T-cell (primary cell): ENCODE measurements around the gene ZNF566. TPM values are rescaled to one million over a fixed set of nuclear protein-coding genes. Genes with fewer than 3 reads are reported as not detected.

Source experiments
- ATAC-seq, 4 experiments: fragments of 200-7000 bp in 3 of 4; fragments of 150-1000 bp in 1 of 4; cut with Tn5 transposase; replicated peaks in 1 of 4; 1 replicate in 3 of 4; 2 replicates in 1 of 4; pipeline ENCODE4 v1.10.0; 2021; ENCODE audit warnings: moderate library complexity in 3 of 4, mild to moderate bottlenecking in 2 of 4, moderate number of reproducible peaks in 1 of 4
- CTCF ChIA-PET, 2 donors: fragments of 300-600 bp; sonication (Branson Sonifier 250); formaldehyde crosslinking; loops; one replicate each; lab custom pipeline; 2022; ENCODE audit warnings: antibody characterized with exemption in 2 of 2; lab: Charles Lee
- POLR2A ChIA-PET, 2 donors: fragments of 300-600 bp; sonication (Branson Sonifier 250); formaldehyde crosslinking; loops; one replicate each; lab custom pipeline; 2022; ENCODE audit warnings: antibody characterized with exemption in 2 of 2; lab: Charles Lee
- DNase-seq, 35 experiments: peaks; one replicate each; pipeline versions ENCODE4 v3.0.0 to v3.0.0-alpha.2; 2013 to 2023
- H3K27ac ChIP-seq: one replicate; pipeline ENCODE4 v1.5.1; 2013; ENCODE audit warnings: low read length
- H3K27me3 ChIP-seq, 2 experiments: replicated peaks in 1 of 2; 1 replicate in 1 of 2; 2 replicates in 1 of 2; pipeline versions ENCODE4 v1.6.1 to v1.7.0; 2013; ENCODE audit warnings: low read length in 1 of 2, mixed read lengths in 1 of 2; ENCODE audit not compliant: control insufficient read depth in 2 of 2, insufficient read depth in 2 of 2; ENCODE audit errors: extremely low read depth in 1 of 2
- H3K36me3 ChIP-seq, 2 donors: 1 replicate in 1 of 2; 2 replicates in 1 of 2; pipeline versions ENCODE4 v1.6.1 to v1.7.0; 2013; ENCODE audit warnings: low read length in 1 of 2; ENCODE audit not compliant: control insufficient read depth in 2 of 2, insufficient read depth in 1 of 2; ENCODE audit errors: extremely low read depth in 1 of 2
- H3K4me1 ChIP-seq, 2 experiments: 1 replicate in 1 of 2; 2 replicates in 1 of 2; pipeline versions ENCODE4 v1.6.1 to v1.7.0; 2013; ENCODE audit warnings: low read length in 2 of 2, mixed read lengths in 1 of 2; ENCODE audit not compliant: insufficient read depth in 2 of 2, control insufficient read depth in 1 of 2; ENCODE audit errors: extremely low read depth in 1 of 2
- H3K4me3 ChIP-seq, 2 donors: 1 replicate in 1 of 2; 2 replicates in 1 of 2; pipeline versions ENCODE4 v1.5.1 to v1.7.0; 2013; ENCODE audit warnings: mild to moderate bottlenecking in 2 of 2, low read length in 1 of 2, moderate library complexity in 1 of 2; ENCODE audit not compliant: control insufficient read depth in 1 of 2; ENCODE audit errors: extremely low read depth in 1 of 2
- H3K9me3 ChIP-seq: 2 replicates; pipeline ENCODE4 v1.7.0; 2013
- H3K27ac Mint-ChIP-seq, 2 donors: one replicate each; pipeline ENCODE4 v1.8.0; 2020 to 2021; ENCODE audit warnings: mild to moderate bottlenecking in 2 of 2, mixed read lengths in 2 of 2
- H3K27me3 Mint-ChIP-seq, 2 donors: one replicate each; pipeline ENCODE4 v1.8.0; 2021 to 2022; ENCODE audit warnings: mixed read lengths in 2 of 2
- H3K36me3 Mint-ChIP-seq: one replicate; pipeline ENCODE4 v1.8.0; 2021; ENCODE audit warnings: mixed read lengths
- H3K4me1 Mint-ChIP-seq, 3 donors: one replicate each; pipeline ENCODE4 v1.8.0; 2020 to 2022; ENCODE audit warnings: mixed read lengths in 3 of 3, mild to moderate bottlenecking in 1 of 3
- H3K4me3 Mint-ChIP-seq, 3 donors: one replicate each; pipeline ENCODE4 v1.8.0; 2020 to 2022; ENCODE audit warnings: mild to moderate bottlenecking in 3 of 3, mixed read lengths in 3 of 3, moderate library complexity in 3 of 3
- H3K9me3 Mint-ChIP-seq, 3 donors: one replicate each; pipeline ENCODE4 v1.8.0; 2020 to 2022; ENCODE audit warnings: mixed read lengths in 3 of 3
- WGBS: methylation state at CpG from one replicate; pipeline ENCODE4 v1.1.5; 2013; ENCODE audit warnings: missing lambda C conversion rate; ENCODE audit not compliant: insufficient coverage; 5-methylcytosine and 5-hydroxymethylcytosine counted together
- total RNA-seq, 35 experiments: library from RNA in 6 of 35; stranded (reverse) in 6 of 35; fragments of 120-200 nt in 1 of 35; gene quantifications; one replicate each; pipeline versions ENCODE4 v1.2.1 to v1.2.4 and lab custom pipeline; 2013 to 2026

Gene ZNF566
- total RNA-seq, 5 donors from 2014 or later (not counting 1 experiment from before 2014, with no cell fraction given), result 13.2 to 23.1 (median 18.9) TPM

- H3K4me1 Mint-ChIP-seq, result peaks cover 26 to 28% (median 28%) of the 10 kb centered on the region in 3 donors
- H3K36me3 Mint-ChIP-seq, result peaks cover 50% of the 10 kb centered on the region
These were observed 37.2 kb upstream of the ZNF566 start for GRCh38 chr19:36526581-36526980.

GRCh38 chr19:36524617-36525016 is 35.3 kb upstream of the ZNF566 start:
- no peaks in the 10 kb centered on the region for H3K27me3 Mint-ChIP-seq

More at GRCh38 chr19:36526581-36526980, 37.2 kb upstream of the ZNF566 start:
- ChIA-PET CTCF (no interaction called here), POLR2A (no interaction called here)
- Histone ChIP-seq H3K4me3 (no peak overlapping the region), H3K9me3 (peaks cover 5% of the 10 kb centered on the region), H3K36me3 (peaks cover 5 to 13% of the 10 kb centered on the region in 2 donors), H3K27ac (no peak overlapping the region), H3K4me1 (peaks cover 12 to 21% of the 10 kb centered on the region in 2 experiments), H3K27me3 (no peaks in the 10 kb centered on the region)
- Mint-ChIP-seq H3K9me3 (peaks cover 13 to 37% (median 21%) of the 10 kb centered on the region in 3 donors), H3K4me3 (peak overlapping the region; percentile 62 to 98 (median 97)), H3K27ac (no peak overlapping the region), H3K27me3 (no peaks in the 10 kb centered on the region)
- DNase-seq (no peak), ATAC-seq (no peak)
- no CpG with 5 or more reads among the region's 5 CpGs for WGBS

DNA sequence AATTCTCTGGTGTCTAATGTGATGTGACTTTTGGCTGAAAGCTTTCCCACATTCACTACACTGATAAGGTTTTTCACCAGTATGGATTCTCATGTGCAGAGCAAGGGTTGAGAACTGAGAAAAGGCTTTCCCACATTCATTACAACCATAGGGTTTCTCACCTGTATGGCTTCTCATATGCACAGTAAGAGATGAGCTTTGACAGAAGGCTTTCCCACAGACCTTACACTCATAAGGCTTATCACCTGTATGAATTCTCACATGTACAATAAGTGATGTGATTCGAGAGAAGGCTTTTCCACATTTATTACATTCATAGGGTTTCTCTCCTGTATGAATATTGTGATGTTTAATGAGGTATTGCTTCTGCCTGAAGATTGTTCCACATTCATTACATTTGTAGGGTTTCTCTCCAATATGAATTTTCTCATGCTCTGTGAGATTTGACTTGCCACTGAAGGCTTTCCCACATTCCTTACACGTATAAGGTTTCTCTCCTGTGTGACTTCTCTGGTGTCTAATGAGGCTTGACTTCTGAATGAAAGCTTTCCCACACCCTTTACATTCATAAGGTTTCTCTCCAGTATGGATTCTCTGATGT is 24.8 kb upstream of the ZNF566 start:
- peaks cover 14 to 35% of the 10 kb centered on the region in 2 donors for H3K36me3 ChIP-seq
- ChIA-PET POLR2A (no interaction called here), CTCF (no interaction called here)
- H3K4me1 ChIP-seq, result no peaks in the 10 kb centered on the region
- Mint-ChIP-seq H3K4me1 (peaks cover 0 to 4% (median 0%) of the 10 kb centered on the region in 3 donors), H3K36me3 (peaks cover 64% of the 10 kb centered on the region), H3K27ac (no peak overlapping the region), H3K9me3 (peaks cover 10 to 58% (median 39%) of the 10 kb centered on the region in 3 donors), H3K4me3 (no peak overlapping the region), H3K27me3 (no peaks in the 10 kb centered on the region)
- peaks cover 40% of the 10 kb centered on the region for H3K9me3 ChIP-seq
- H3K27me3 ChIP-seq, result peaks cover 0 to 2% of the 10 kb centered on the region in 2 experiments
- WGBS, result no CpG with 5 or more reads among the region's 2 CpGs
- DNase-seq (no peak), ATAC-seq (no peak)
- H3K27ac ChIP-seq, result no peak overlapping the region
- peak overlapping the region in 1 of 2 donors; percentile 23 for H3K4me3 ChIP-seq

More at GRCh38 chr19:36524617-36525016, 35.3 kb upstream of the ZNF566 start:
- 71% methylated on average over 1 of the region's 4 CpGs for WGBS
- DNase-seq (no peak), ATAC-seq (no peak)
- Mint-ChIP-seq H3K36me3 (peaks cover 61% of the 10 kb centered on the region), H3K4me1 (peaks cover 26 to 32% (median 28%) of the 10 kb centered on the region in 3 donors), H3K4me3 (no peak overlapping the region), H3K27ac (no peak overlapping the region), H3K9me3 (peaks cover 13 to 33% (median 20%) of the 10 kb centered on the region in 3 donors)
- Histone ChIP-seq H3K27ac (no peak overlapping the region), H3K4me3 (no peak overlapping the region), H3K4me1 (peaks cover 12 to 21% of the 10 kb centered on the region in 2 experiments), H3K9me3 (peaks cover 8% of the 10 kb centered on the region), H3K36me3 (peaks cover 0 to 13% of the 10 kb centered on the region in 2 donors), H3K27me3 (no peaks in the 10 kb centered on the region)
- ChIA-PET CTCF (no interaction called here), POLR2A (no interaction called here)

- peaks cover 17% of the 10 kb centered on the region for H3K9me3 ChIP-seq
- ChIA-PET CTCF (no interaction called here), POLR2A (no interaction called here)
- ATAC-seq, result no peak
- Mint-ChIP-seq H3K4me3 (no peak overlapping the region), H3K36me3 (peaks cover 16% of the 10 kb centered on the region), H3K9me3 (peaks cover 4 to 31% (median 14%) of the 10 kb centered on the region in 3 donors), H3K4me1 (no peaks in the 10 kb centered on the region), H3K27ac (no peak overlapping the region), H3K27me3 (no peaks in the 10 kb centered on the region)
- no peaks in the 10 kb centered on the region for H3K4me1 ChIP-seq
- no peaks in the 10 kb centered on the region for H3K36me3 ChIP-seq
- no peak for DNase-seq
- H3K4me3 ChIP-seq, result no peak overlapping the region
- no peaks in the 10 kb centered on the region for H3K27me3 ChIP-seq
- WGBS, result 63% methylated on average over 1 of the region's 3 CpGs
- no peak overlapping the region for H3K27ac ChIP-seq
These were observed 19.0 kb upstream of the ZNF566 start for GRCh38 chr19:36508325-36508724.

- Histone ChIP-seq H3K4me1 (no peaks in the 10 kb centered on the region), H3K27ac (no peak overlapping the region), H3K27me3 (no peaks in the 10 kb centered on the region), H3K36me3 (no peaks in the 10 kb centered on the region), H3K9me3 (peaks cover 6% of the 10 kb centered on the region), H3K4me3 (no peak overlapping the region)
- H3K4me1 Mint-ChIP-seq, result no peaks in the 10 kb centered on the region
- 92% methylated on average over 2 of the region's 5 CpGs for whole genome bisulfite sequencing
- H3K36me3 Mint-ChIP-seq, result peaks cover 11% of the 10 kb centered on the region
- peaks cover 9 to 31% (median 29%) of the 10 kb centered on the region in 3 donors for H3K9me3 Mint-ChIP-seq
- ChIA-PET CTCF (no interaction called here), POLR2A (no interaction called here)
- DNase-seq (no peak), ATAC-seq (no peak)
- no peak overlapping the region for H3K27ac Mint-ChIP-seq
- no peaks in the 10 kb centered on the region for H3K27me3 Mint-ChIP-seq
- H3K4me3 Mint-ChIP-seq, result no peak overlapping the region
These were observed 12.6 kb upstream of the ZNF566 start for GRCh38 chr19:36501973-36502372.

DNA sequence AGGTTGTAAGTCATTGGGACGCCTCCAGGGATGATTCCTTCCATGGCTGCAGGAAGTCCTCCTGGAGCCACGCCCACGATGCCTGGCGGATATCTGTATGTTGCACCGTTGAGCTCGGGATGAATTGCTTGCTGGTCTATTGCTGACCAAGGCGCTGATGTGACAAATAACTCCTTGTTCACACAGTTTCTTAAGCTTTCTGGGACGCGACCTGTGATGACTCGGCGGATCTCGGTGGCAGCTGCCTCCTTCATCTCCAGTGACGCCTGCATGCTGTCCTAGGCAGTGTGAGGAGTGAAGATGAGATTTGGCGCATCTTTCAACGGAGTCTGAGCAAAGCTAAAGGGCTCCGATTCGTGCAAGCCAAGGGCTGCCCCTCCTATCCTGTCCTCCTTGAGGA is 7.6 kb upstream of the ZNF566 start:
- CTCF ChIA-PET, result no interaction called here
- H3K27me3 ChIP-seq, result peaks cover 0 to 2% of the 10 kb centered on the region in 2 experiments
- Mint-ChIP-seq H3K27ac (no peak overlapping the region), H3K9me3 (peaks cover 11 to 25% (median 21%) of the 10 kb centered on the region in 3 donors), H3K4me1 (no peaks in the 10 kb centered on the region), H3K36me3 (peaks cover 8% of the 10 kb centered on the region), H3K4me3 (no peak overlapping the region), H3K27me3 (no peaks in the 10 kb centered on the region)
- no peaks in the 10 kb centered on the region for H3K9me3 ChIP-seq
- ATAC-seq, result no peak
- H3K4me1 ChIP-seq, result no peaks in the 10 kb centered on the region
- POLR2A ChIA-PET, result no interaction called here
- no peak for DNase-seq
- no peaks in the 10 kb centered on the region for H3K36me3 ChIP-seq
- 88% methylated on average over 13 of the region's 17 CpGs for WGBS
- H3K4me3 ChIP-seq, result no peak overlapping the region
- H3K27ac ChIP-seq, result no peak overlapping the region
